ENCODE measurements around the gene AFDN.

AFDN gene

GRCh38 chr6:167826896-167827582 is at the start of gene AFDN:
Gene AFDN (plus strand): TSS chr6:167826911. CDS start chr6:167827133, 222 bp downstream.
- no peak for DNase-seq (ENCODE audit: low read depth)

- DNase-seq (ENCODE audit: low read depth) = no peak
These were observed 48.1 kb upstream of the AFDN start for GRCh38 chr6:167778497-167779128.

GRCh38 chr6:167779129-167779992 is 47.4 kb upstream of the AFDN start:
- DNase-seq (ENCODE audit: low read depth) = no peak

- DNase-seq (ENCODE audit: low read depth) = no peak
These were observed 46.6 kb upstream of the AFDN start for GRCh38 chr6:167779993-167780655.

- DNase-seq (ENCODE audit: low read depth) = no peak
These were observed 45.5 kb upstream of the AFDN start for GRCh38 chr6:167781066-167781767.

GRCh38 chr6:167781868-167782267 is 44.8 kb upstream of the AFDN start:
- DNase-seq (ENCODE audit: low read depth) = no peak

- no peak for DNase-seq (ENCODE audit: low read depth)
These were observed 43.8 kb upstream of the AFDN start for GRCh38 chr6:167782698-167783517.

GRCh38 chr6:167786853-167787675 is 39.6 kb upstream of the AFDN start:
- no peak for DNase-seq (ENCODE audit: low read depth)

- DNase-seq (ENCODE audit: low read depth) = no peak
These were observed 38.7 kb upstream of the AFDN start for GRCh38 chr6:167787896-167788562.

- no peak for DNase-seq (ENCODE audit: low read depth)
These were observed 38.2 kb upstream of the AFDN start for GRCh38 chr6:167788563-167788903.

GRCh38 chr6:167789358-167789757 is 37.4 kb upstream of the AFDN start:
- no peak for DNase-seq (ENCODE audit: low read depth)

- no peak for DNase-seq (ENCODE audit: low read depth)
These were observed 35.5 kb upstream of the AFDN start for GRCh38 chr6:167791091-167791779.

- no peak for DNase-seq (ENCODE audit: low read depth)
These were observed 34.8 kb upstream of the AFDN start for GRCh38 chr6:167791780-167792478.

- DNase-seq (ENCODE audit: low read depth) = no peak
These were observed 33.3 kb upstream of the AFDN start for GRCh38 chr6:167793421-167793820.

GRCh38 chr6:167794161-167795157 is 32.3 kb upstream of the AFDN start:
- DNase-seq (ENCODE audit: low read depth) = no peak

GRCh38 chr6:167795321-167795811 is 31.3 kb upstream of the AFDN start:
- no peak for DNase-seq (ENCODE audit: low read depth)

- no peak for DNase-seq (ENCODE audit: low read depth)
These were observed 30.9 kb upstream of the AFDN start for GRCh38 chr6:167795874-167796191.
